Thyroid gland (tissue), 4 donors: Measurements from ENCODE around the gene AFAP1.

Source experiments
- POLR2A ChIP-seq, 2 donors: fragments of 450-650 bp; IDR thresholded peaks; one replicate each; pipeline ENCODE4 v1.6.1; 2017; ENCODE audit warnings: antibody characterized with exemption in 2 of 2, mild to moderate bottlenecking in 2 of 2, moderate library complexity in 1 of 2
- TF ChIP-seq, protein P1 (sequence below), 6 experiments: fragments of 200-600 bp in 3 of 6; fragments of 450-650 bp in 3 of 6; sonication (generic) in 3 of 6; IDR thresholded peaks; one replicate each; pipeline ENCODE4 v1.5.1; 2016 to 2019; ENCODE audit warnings: antibody characterized with exemption in 6 of 6, mild to moderate bottlenecking in 2 of 6, inconsistent platforms in 1 of 6, moderate library complexity in 1 of 6

GRCh38 chr4:7984286-7984925, 44.7 kb upstream of the AFAP1 start:
- no peak for TF ChIP-seq POLR2A (IDR thresholded peaks at IDR 0.05)
- TF ChIP-seq, protein P1, sequence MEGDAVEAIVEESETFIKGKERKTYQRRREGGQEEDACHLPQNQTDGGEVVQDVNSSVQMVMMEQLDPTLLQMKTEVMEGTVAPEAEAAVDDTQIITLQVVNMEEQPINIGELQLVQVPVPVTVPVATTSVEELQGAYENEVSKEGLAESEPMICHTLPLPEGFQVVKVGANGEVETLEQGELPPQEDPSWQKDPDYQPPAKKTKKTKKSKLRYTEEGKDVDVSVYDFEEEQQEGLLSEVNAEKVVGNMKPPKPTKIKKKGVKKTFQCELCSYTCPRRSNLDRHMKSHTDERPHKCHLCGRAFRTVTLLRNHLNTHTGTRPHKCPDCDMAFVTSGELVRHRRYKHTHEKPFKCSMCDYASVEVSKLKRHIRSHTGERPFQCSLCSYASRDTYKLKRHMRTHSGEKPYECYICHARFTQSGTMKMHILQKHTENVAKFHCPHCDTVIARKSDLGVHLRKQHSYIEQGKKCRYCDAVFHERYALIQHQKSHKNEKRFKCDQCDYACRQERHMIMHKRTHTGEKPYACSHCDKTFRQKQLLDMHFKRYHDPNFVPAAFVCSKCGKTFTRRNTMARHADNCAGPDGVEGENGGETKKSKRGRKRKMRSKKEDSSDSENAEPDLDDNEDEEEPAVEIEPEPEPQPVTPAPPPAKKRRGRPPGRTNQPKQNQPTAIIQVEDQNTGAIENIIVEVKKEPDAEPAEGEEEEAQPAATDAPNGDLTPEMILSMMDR (IDR thresholded peaks at IDR 0.05): no peak
